ENCODE results near the gene C1orf35.

C1orf35 gene

DNA sequence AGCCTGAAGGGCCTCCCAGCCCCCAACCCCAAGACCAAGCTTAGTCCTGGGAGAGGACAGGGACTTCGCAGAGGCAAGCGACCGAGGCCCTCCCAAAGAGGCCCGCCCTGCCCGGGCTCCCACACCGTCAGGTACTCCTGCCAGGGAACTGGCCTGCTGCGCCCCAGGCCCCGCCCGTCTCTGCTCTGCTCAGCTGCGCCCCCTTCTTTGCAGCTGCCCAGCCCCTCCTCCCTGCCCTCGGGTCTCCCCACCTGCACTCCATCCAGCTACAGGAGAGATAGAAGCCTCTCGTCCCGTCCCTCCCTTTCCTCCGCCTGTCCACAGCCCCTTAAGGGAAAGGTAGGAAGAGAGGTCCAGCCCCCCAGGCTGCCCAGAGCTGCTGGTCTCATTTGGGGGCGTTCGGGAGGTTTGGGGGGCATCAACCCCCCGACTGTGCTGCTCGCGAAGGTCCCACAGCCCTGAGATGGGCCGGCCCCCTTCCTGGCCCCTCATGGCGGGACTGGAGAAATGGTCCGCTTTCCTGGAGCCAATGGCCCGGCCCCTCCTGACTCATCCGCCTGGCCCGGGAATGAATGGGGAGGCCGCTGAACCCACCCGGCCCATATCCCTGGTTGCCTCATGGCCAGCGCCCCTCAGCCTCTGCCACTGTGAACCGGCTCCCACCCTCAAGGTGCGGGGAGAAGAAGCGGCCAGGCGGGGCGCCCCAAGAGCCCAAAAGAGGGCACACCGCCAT is 42.5 kb downstream of the C1orf35 start:
- no peak for TF ChIP-seq MAX (IDR thresholded peaks at IDR 0.05; ENCODE audit: low read depth, low read length)
- TF ChIP-seq POLR2A (IDR thresholded peaks at IDR 0.05; ENCODE audit: extremely low read depth, insufficient read length), result no peak
- no peak for TF ChIP-seq MYC (IDR thresholded peaks at IDR 0.05; ENCODE audit: low read depth, low read length)
- TF ChIP-seq, protein P1, sequence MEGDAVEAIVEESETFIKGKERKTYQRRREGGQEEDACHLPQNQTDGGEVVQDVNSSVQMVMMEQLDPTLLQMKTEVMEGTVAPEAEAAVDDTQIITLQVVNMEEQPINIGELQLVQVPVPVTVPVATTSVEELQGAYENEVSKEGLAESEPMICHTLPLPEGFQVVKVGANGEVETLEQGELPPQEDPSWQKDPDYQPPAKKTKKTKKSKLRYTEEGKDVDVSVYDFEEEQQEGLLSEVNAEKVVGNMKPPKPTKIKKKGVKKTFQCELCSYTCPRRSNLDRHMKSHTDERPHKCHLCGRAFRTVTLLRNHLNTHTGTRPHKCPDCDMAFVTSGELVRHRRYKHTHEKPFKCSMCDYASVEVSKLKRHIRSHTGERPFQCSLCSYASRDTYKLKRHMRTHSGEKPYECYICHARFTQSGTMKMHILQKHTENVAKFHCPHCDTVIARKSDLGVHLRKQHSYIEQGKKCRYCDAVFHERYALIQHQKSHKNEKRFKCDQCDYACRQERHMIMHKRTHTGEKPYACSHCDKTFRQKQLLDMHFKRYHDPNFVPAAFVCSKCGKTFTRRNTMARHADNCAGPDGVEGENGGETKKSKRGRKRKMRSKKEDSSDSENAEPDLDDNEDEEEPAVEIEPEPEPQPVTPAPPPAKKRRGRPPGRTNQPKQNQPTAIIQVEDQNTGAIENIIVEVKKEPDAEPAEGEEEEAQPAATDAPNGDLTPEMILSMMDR (IDR thresholded peaks at IDR 0.05; ENCODE audit: low read depth, low read length), result no peak
- no peak for DNase-seq (ENCODE audit: low read depth)
- no peak overlapping the region for H3K4me3 ChIP-seq (ENCODE audit: low read depth, low read length)

DNA sequence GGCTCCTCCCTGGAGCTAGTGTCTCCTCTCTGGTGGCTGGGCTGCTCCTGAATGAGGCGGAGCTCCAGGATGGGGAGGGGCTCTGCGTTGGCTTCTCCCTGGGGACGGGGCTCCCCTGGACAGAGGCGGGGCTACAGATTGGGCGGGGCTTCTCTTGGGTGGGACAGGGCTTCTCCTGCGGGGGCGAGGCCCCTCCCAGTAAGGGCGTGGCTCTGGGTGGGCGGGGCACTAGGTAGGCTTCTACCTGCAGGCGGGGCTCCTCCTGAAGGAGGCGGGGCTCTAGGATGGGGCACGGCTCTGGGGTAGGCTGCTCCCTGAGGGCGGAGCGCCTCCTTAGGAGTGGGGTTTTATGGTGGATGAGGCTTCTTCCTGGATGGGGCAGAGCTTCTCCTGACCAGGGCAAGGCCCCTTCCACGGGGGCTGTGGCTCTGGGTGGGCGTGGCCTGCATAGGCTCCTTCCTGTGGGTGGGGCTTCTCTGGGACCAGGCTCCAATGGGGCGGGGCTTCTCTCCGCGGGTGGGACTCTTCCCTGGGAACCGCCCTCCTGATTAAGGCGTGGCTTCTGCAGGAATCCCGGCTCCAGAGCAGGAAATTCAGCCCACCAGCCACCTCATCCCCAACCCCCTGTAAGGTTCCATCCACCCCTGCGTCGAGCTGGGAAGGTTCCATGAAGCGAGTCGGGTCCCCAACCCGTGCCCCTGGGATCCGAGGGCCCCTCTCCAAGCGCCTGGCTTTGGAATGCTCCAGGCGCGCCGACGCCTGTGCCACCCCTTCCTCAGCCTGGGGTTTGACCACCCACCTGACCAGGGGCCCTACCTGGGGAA is 43.3 kb downstream of the C1orf35 start:
- DNase-seq (ENCODE audit: low read depth), result no peak
- H3K4me3 ChIP-seq (ENCODE audit: low read depth, low read length), result no peak overlapping the region
- TF ChIP-seq, protein P1 (IDR thresholded peaks at IDR 0.05; ENCODE audit: low read depth, low read length), result no peak
- no peak for TF ChIP-seq MYC (IDR thresholded peaks at IDR 0.05; ENCODE audit: low read depth, low read length)
- TF ChIP-seq MAX (IDR thresholded peaks at IDR 0.05; ENCODE audit: low read depth, low read length), result no peak
- no peak for TF ChIP-seq POLR2A (IDR thresholded peaks at IDR 0.05; ENCODE audit: extremely low read depth, insufficient read length)

DNA sequence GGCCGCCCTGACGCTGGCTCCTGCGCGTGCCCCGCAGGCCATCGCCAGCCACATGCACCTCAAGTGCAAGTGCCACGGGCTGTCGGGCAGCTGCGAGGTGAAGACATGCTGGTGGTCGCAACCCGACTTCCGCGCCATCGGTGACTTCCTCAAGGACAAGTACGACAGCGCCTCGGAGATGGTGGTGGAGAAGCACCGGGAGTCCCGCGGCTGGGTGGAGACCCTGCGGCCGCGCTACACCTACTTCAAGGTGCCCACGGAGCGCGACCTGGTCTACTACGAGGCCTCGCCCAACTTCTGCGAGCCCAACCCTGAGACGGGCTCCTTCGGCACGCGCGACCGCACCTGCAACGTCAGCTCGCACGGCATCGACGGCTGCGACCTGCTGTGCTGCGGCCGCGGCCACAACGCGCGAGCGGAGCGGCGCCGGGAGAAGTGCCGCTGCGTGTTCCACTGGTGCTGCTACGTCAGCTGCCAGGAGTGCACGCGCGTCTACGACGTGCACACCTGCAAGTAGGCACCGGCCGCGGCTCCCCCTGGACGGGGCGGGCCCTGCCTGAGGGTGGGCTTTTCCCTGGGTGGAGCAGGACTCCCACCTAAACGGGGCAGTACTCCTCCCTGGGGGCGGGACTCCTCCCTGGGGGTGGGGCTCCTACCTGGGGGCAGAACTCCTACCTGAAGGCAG is 44.0 kb downstream of the C1orf35 start:
- DNase-seq (ENCODE audit: low read depth), result no peak
- no peak overlapping the region for H3K4me3 ChIP-seq (ENCODE audit: low read depth, low read length)
- TF ChIP-seq MYC (IDR thresholded peaks at IDR 0.05; ENCODE audit: low read depth, low read length), result no peak
- no peak for TF ChIP-seq MAX (IDR thresholded peaks at IDR 0.05; ENCODE audit: low read depth, low read length)
- no peak for TF ChIP-seq POLR2A (IDR thresholded peaks at IDR 0.05; ENCODE audit: extremely low read depth, insufficient read length)
- TF ChIP-seq, protein P1 (IDR thresholded peaks at IDR 0.05; ENCODE audit: low read depth, low read length), result no peak

DNA sequence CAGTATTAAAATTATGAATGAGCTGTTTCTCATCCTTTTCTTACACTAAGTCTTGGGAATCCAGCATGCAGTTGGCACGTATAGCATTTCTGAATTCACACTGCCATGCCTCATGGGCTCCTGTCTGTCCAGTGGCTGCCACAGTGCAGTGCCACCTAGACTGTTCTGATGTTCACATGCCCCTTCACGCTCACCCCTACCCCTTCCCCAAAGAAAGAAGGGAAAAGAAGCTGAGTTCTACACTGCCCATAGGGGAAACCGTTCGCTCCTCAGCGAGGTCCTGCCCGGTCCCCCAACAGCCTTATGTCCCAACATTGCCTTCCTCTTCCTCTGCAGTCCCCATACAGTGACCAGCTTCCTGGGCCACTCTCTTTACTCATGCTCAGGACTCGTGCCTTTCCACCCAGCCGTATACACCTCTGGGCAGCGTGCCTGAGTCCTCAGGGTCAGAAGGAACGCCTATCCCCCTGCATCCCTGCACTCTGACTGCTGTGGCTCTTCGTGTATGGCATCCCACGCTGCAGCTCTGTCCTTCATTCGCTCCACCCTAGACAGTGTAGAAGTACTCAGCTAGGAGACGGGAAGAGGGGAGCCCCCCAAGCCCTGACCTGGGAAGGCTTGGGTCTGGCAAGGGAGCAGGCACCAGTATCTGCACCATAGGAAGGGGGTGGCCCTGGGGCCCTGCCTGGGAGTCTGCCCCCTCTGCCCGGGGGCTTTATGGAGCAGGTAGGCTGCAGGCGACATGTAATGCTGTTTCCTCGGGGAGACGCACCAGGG is 44.8 kb downstream of the C1orf35 start:
- no peak for DNase-seq (ENCODE audit: low read depth)
- no peak overlapping the region for H3K4me3 ChIP-seq (ENCODE audit: low read depth, low read length)
- TF ChIP-seq POLR2A (IDR thresholded peaks at IDR 0.05; ENCODE audit: extremely low read depth, insufficient read length) (no peak), MYC (IDR thresholded peaks at IDR 0.05; ENCODE audit: low read depth, low read length) (no peak), MAX (IDR thresholded peaks at IDR 0.05; ENCODE audit: low read depth, low read length) (no peak)
- TF ChIP-seq, protein P1 (IDR thresholded peaks at IDR 0.05; ENCODE audit: low read depth, low read length), result no peak

All from NB4 (cell line).